Hindlimb muscle (tissue), 1 donor: ENCODE results near the gene NUDT1. TPM values are rescaled to one million over a fixed set of nuclear protein-coding genes. Genes with fewer than 3 reads are reported as not detected.

ENCODE experiments used
- DNase-seq: peaks from one replicate; pipeline ENCODE4 v3.0.0-alpha.2; 2013
- polyA plus RNA-seq: library from polyadenylated mRNA; unstranded; fragments of 120-200 nt; gene quantifications from one replicate; pipeline ENCODE4 v1.2.1, GENCODE V29; 2013; ENCODE audit not compliant: insufficient read length

Gene NUDT1
- polyA plus RNA-seq, 1 donor: 17.4 TPM

DNA sequence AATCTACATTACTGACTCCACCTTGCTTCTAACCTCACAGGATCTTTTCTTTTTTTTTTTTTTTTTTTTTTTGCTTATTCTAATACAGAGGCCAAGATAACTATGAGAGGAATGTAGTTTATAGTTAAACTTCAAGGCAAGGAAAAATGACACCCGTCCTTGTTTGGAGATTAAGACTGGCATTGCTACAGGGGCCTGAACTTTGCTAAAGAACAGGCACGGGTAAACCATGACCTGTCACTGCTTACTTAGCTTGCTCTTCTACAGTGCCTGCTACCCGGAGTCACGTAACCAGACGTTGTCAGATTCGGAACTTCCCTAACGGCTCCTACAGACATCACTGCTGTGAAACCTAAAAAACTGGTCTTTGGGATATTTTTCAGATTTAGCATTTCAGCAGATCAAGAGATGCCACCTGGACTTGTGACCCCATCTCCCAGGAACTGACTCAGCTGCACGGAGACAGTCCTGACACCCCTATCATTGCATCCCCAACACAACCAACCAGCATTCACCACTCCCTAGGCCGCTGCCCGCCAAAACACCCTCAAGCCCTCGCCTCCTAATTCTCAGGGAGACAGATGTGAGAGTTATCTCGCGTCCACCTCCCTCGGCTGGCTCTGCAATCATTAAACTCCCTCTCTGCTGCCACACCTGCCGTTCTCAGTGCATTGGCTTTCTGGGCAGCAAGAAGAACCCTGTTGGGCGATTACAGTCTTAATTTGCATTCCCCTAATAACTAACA lies 36.8 kb upstream of the NUDT1 start:
- DNase-seq: no peak

DNA sequence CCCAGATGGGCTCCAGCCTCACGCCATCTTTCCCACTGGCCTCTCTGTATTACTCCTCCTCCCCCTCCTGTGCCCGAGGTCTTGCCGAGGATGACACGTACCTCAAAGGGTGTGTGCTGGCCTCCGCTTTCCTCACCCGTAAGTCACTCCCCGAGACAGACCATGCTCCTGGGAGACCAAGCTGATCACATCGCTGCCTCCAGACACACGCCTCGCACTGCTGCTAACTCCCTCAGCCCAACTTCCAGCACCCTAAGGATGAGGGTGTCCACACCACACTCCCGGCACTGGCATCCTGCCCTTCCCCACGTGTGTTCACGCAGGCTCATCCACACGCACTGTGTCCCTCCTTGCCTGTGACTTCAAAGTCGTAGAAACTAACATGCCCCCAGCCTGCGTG lies 33.3 kb upstream of the NUDT1 start:
- no peak for DNase-seq

DNA sequence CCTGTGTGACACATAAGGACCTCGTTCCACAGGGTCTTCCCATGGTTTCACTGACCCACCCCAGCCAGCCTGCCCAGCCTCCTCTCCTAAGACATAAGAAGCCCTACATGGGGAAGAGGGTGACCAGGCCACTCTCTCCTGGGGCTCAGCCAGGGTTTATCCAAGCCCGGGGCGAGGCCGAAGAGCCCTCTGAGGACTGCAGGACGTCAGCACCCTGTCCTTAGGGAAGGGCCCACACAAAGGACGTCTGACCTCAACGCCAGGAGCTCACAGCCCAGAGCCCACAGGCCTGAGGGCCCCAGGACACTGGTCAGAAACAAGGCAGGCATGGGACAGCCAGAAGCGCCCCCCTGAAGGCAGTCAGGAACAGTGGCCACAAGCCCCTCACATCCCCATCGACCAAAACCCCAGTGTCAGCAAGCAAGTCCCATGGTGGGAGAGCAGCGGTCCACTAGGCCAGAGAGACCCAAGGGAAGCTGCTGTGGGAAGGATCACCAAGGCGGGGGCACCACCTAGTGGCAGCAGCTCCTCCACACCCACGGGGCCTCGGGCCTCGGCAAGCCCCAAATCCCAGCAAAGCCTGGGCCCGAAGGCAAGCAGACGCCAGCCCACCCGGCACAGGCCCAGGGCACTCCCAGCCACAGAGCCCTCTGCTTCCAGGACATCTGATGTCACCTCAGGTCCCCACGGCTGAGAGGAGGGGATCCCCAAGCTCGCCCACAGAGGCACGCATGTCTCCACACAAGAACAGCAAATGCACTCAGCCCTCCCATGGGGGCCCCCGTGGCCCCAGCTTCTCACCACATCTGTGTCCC lies 32.7 kb upstream of the NUDT1 start:
- DNase-seq: peak; percentile 62

DNA sequence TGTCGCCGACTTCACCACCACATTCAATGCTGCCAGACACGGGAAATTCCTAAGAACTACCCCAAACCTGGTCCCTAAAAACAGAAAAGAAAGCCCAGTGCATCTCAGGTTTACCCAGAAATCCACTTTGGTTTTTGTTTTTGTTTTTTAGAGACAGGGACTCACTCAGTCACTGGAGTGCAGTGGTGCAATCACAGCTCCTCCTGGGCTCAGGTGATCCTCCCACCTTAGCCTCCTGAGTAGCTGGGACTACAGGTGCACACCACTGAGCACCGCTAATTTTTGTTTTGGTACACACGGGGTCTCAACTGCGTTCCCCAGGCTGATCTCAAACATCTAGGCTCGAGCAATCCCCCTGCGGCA lies 32.1 kb upstream of the NUDT1 start:
- no peak for DNase-seq

DNA sequence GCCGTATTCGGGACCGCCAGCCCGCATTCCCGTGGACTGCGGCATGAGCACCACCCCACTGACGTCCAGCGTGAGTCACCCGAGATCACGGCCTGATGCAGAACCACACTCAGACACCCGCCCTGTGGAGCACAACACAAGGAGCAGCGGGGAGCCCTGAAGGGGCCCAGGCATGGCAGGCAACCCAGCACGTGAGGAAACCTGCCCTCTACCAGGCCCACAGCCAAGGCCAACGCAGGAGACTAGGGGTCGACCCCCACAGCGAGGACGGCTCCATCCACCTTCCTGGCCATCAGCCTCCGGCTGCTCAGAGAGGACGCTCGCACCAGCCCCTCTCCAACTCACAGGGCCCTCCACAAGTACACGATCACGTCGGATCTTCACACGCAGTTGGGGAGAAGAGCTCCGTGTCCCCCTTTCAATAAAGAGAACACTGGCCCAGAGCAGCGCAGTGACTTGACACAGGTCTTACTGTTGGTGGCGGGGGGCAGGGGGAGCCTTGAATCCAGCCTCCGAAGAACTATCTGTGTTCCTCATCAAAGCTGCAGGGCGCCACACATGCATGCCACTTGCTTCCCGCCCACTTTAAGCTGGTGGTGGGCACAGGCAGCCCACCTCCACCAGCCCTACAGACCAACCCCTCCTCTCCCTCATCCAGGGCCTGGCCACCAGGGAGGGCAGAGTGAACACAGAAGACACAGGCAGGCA lies 31.3 kb upstream of the NUDT1 start:
- no peak for DNase-seq

DNA sequence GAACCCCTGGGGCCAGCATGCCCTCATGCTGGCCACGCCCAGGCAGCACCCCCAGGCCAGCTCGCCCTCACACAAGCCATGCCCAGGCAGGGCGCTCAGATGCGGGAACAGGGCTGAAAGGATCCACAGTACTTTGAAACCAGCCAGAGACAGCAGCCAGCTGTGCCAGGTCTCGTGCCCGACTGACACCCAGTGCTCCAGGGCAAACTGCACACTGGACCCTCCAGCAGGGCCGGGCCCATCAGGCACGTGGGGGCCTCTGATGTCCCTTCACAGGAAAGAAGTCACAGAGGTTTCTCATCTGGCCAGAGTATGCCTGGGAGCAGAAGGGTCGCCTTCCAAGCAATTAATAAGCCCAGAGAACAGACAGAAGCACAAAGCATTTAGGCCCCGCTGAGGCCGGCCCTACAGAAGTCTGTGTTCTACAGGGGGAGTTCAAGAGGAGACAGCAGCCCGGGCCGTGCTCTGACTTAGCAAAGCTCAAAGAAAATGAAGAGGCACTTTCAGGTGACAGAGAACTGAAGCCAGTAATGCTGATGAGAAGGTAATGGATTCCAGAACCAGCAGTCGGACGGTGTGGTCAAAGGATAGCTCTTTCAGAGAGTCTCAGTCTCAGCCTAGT lies 30.7 kb upstream of the NUDT1 start:
- DNase-seq: no peak

DNA sequence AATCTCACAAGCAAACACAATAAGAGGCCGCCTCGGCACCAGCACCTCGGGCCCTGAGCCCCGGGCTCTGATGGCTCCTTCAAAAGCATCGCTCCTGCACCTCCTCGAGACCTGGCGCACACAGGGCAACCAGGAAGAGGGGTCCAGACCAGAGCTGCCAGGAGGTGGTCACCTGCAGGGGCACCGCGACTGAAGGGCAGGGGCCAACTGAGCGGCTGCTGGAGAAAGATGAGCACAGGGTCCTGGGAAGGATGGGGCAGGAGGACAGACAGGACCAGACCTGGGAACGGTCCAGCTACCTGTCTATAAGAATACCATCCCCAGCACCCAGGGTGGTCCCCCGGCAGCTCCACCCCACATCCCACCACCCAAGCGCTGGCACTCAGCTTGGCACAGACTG lies 30.1 kb upstream of the NUDT1 start:
- no peak for DNase-seq

DNA sequence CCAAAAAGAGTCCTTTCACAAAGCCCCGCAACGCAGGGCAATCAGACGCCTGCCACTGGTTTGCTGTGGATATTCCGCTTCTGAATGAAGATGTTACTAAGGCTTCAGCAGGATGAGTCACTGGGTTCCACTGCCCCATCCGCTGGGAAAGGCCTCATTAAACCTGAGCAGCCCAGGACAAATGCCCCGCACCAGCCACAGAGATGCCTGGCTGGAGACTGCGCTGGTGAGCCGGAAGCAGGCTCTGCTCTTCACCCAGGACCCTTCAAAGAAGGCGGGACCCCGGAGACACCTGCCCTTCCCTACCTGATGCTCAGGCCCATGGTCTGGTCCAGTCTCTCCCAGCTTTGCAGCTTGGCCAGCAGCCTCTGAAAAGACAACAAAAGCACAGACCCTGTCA lies 29.1 kb upstream of the NUDT1 start:
- no peak for DNase-seq

DNA sequence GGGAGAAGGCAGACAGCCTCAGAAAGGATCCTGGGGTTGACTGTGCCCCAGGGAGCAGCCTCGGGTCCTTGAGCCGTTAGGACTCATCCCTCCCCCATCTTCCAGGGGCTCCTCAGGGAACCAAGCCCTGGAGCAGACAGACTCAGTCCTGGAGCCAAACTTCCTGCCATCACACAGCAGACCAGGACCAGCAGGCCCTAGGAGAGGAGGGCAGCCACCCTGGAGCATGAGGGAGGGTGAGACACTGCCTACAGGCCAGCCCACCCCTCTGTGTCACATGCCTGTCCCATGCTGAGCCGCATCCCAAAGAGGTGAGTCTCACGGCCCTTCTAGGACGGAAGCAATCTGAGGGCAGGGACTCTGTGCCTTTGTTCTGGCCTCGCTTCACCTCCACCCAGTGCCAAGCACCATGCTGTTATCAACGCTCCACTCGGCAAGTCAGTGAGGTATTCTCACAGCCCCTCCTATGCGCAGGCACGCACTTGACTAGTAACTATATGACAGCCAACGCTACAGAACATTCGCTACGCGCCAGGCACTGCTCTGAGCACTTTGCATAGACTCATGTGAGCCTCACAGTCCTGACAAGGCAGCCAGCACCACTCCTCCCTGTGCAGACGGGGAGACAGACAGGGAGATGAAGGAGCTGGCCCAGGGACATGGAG lies 28.3 kb upstream of the NUDT1 start:
- no peak for DNase-seq

DNA sequence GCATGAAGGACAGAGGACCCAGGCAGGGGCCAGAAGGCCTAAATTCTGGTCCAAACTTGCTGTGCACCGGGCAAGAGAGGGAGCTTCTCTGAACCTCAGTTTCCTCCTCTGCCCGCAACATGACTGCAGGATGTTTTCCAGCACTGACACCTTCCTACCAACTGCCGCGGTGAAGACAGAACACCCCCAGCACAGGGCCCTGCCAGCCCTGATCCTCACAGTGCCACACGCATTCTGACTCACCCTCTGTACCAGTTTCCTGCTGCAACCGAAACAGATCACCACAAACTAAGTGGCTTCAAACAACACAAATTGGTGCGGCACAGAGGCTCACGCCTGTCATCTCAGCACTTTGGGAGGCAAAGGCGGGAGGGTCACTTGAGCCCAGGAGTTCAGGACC lies 27.4 kb upstream of the NUDT1 start:
- DNase-seq: no peak

DNA sequence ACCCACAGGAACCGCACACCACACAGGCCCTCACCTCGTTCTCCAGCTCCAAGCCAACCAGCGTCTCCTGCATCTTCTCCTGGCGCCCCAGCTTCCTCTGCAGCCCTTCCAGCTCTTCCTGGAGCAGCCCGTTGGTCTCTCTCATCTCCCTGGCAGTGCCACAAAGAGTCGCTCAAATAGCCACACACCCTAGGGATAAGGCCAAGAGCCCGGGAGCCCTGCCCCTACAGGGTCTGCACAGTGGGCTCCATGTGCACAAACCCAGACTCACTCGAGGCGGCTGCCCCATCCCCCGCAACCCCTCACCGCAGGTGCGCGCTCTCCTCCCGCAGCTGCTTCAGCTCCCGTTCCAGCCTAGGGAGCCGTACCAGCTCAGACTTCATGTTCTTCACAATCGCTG lies 26.2 kb upstream of the NUDT1 start:
- DNase-seq: no peak

DNA sequence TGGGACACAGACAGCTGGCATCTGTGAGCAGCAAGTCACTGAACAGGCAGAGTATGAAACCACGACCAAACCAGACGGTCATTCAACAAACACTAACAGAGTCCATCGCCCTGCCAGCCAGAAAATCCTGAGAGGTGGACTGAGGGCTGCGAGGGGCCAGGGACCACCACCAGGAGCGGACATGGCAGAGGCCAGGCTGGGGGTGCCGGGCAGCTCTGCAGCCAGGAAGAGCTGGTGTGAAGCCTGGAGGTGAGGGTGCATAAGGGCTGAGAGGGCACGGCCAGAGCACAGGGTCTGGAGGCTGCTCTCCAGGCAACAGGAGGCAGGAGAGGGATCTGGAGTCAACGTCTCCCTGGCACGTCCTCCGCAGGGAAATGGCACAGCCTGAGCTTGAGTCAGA lies 24.8 kb upstream of the NUDT1 start:
- no peak for DNase-seq

DNA sequence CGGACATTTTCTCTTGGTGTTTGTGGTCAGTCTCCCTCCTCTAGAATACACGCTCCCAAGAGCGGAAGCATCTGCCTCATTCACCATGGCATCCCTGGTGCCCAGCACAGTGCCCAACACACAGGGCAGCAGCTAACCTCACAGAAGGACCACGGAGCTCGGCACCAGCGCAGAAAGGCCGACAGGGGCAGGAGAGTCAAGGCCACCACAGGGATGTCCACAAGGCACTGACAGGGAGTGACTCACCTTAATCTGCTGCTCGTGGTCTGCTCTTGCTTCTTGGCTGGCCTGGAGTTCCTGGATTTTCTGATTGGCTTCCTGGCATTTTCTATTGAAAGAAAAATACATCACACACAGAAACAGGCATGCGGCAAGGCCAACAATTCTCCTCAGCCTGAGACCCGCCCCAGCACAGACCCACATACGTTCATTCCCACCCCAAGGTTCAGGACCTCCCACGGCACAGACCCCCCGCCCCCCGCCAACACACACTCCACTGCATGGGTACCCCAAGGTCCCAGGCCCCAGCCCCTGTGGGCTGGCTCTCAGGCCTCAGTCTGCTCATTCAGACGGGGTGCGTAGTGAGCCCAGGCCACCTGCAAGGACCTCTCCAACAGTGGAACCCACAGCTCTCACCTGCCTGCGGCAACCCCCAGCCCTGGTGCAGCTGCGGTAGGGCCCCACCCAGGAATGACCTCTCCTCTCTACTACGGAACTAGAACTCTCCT lies 24.1 kb upstream of the NUDT1 start:
- DNase-seq: no peak

DNA sequence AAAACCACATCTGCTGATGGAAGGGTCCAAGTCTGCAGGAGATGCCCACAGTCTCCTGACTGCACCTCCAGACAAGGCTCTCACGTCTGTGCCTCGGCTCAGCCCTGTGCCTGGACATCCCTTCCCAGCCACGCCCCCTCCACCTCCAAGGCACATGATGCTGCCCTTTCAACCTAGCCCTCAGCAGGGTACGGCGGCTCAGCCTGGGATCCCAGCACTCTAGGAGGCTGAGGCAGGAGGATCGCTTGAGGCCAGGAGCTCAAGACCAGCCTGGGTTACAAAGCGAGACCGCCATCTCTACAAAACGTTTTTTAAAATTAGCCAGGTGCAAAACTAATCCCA lies 23.6 kb upstream of the NUDT1 start:
- DNase-seq: no peak

DNA sequence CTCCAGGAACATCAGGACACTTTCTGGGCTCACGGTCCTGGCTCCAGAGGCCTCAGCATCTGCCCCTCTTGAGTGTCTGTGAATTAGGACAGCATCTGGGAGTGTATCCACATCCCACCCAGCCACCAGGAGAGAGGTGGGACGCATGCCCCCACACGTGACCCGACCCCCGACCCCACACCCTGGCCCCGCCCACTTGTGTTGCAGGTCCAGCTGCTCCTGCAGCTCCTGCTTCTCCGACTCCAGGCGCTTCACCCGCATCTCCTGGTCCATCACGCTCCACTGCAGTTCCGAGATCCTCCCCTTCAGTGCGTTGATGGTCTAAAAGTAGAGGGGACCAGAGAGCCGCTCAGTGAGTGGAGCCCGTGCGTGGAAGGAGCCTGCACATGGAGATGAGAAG lies 22.9 kb upstream of the NUDT1 start:
- DNase-seq: no peak

DNA sequence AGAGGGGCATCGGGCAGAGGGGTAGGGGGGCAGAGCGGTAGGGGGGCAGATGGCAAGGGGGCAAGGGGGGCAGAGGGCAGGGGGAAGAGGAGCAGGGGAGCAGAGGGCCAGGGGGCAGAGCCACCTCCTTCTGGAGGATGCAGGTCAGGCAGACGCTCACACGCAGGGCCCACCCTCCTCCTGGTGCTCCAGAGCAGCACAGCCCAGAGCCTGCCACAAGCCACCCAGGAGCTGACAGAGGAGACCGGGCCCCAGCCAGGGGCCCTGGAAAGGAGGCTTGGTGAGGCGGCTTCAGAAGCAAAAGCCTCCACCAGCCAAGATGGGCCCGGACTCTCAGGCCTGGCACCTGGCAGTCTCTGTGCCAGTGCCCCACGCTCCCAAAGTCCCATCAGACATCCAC lies 22.4 kb upstream of the NUDT1 start:
- DNase-seq: no peak

DNA sequence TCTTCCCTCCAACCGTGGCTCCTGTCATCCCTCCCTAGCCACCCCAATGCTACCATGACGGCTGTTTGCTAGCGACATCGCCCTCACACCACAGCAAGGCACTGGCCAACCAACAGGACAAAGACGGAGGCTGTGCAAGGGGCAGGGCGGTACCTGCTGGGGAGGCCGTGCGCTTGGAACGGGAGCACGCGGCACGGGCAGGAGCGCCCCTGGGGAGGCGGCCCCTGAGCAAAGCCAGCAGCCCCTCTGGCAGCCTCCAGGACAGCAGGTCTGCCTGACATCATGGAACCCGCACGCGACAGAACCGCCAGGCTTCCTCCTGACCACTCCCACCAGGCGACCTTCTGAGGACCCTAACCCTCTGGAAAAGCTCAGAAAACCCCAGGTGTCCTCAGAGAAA lies 22.0 kb upstream of the NUDT1 start:
- DNase-seq: no peak

DNA sequence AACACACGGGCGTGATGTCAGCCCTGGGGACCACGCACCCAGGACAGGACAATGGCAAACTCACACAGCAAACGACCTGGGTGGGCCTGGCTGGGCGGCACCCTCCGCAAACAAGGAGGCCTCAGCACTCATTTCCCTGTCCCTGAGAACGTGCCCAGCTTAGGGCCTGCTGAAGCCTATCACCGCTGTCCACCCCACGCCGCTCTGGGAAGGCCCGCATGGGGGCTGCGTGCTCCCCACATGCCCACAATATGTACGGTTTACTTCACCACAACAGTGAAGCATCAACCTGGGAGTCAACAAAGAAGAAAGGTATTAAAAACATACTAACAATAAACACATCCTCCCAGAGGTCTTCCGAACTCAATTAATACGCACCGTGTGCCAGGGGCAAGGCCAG lies 21.5 kb upstream of the NUDT1 start:
- DNase-seq: no peak

DNA sequence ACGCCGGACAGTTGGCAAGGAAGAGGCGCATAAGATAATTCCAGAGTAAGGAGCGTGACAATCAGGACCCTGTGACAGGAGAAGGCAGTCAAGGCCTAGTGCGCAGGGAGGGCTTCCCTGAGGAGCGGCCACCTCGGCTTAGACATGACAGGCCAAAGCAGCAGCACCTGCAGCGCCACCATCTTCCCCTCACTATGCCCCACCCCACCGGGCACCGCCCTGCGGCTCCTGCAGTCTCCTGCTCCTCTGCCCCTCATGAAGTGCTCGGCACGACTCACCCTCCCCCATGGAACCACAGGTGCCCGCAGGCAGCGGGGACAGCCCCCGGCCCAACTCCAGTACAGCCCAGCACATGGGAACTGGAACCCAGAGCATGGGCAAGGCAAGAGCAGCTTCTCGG lies 21.1 kb upstream of the NUDT1 start:
- DNase-seq: no peak

DNA sequence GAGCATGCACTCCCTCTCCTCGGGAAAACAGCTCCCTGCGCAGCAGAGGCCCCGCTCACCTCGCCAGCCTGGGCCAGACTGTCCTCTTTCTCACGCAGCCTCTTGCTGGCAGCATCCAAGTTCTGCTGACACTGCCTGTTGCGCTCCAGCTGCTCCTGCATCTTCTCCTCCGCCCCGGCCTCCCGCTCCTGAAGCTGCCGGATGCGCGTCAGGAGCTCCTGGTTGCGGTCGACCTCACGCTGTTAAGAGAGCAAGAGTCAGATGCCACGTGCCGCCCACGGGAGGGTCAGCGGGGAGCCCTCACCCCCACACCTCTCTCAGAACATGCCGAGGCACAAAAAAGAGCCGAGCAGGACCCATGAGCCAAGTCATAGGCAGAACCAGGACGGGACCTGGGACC lies 19.5 kb upstream of the NUDT1 start:
- no peak for DNase-seq

DNA sequence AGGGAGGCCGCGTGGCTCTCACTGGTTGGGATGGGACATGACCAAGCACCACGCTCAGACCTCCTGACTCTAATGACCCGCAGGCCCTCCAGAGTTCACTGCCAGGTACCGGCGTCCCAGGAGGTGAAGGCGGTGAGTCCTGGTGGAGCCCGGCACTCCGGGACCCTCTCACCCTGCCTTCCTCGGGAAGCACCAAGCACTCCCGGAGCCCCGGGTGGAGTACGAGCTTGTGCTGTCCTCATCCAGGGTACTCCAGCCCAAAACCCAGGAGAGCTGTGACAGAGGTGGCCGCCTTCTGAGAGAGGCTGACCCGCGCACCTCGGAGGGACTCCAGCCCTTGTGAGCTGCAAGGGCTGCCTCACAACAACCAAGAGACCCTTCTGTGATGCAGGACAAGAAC lies 18.7 kb upstream of the NUDT1 start:
- no peak for DNase-seq

DNA sequence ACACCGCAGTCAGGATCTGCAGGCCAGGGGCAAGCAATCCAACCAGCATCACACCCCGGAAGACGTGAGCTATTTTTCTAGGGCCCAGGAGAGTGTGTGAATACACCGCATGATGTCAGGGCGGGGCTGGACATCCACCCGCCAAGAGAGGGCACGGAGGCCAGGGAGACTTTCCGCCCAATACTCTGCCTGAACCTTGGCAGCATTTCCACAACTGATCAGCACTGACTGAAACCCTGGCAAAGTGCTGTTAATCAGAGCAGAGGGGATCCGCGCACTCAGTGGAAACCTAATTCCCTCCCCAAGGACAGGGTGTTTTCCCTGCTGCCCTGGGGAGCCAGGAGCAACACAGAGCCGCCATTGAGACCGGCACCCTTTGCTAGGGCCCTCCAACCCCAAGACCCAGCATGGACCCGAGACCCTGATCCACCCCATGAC lies 17.5 kb upstream of the NUDT1 start:
- DNase-seq: no peak
